Measurements from ENCODE around the gene CMTM5.

- TF ChIP-seq CTCF (optimal IDR thresholded peaks at IDR 0.05 in 1 of 3, IDR thresholded peaks at IDR 0.05 in 1 of 3, conservative IDR thresholded peaks at IDR 0.05 in 1 of 3; ENCODE audit: extremely low read depth in 1 of 3, insufficient read depth in 2 of 3, low read length in 3 of 3) (no peak), EZH2 (IDR thresholded peaks at IDR 0.05; ENCODE audit: low read length) (no peak)
Observed at GRCh38 chr14:23384364-23385080, 7.7 kb downstream of the CMTM5 start.

Data from keratinocyte (primary cell).